HFFc6 (cell line): ENCODE data around the gene HLA-DQA2. TPM values are rescaled to one million over a fixed set of nuclear protein-coding genes. Genes with fewer than 3 reads are reported as not detected.
"Not testable (repeated sequence)": the region's sequence is repeated elsewhere in the genome, so short reads cannot be mapped to it uniquely, and the experiment has no call there.

Experiments
- DNase-seq: peaks from one replicate; pipeline ENCODE4 v3.0.0-alpha.2; 2018
- H3K27ac Mint-ChIP-seq: 2 replicates; pipeline ENCODE4 v1.8.0; 2020; ENCODE audit warnings: mild to moderate bottlenecking, mixed read lengths
- H3K27me3 Mint-ChIP-seq: 2 replicates; pipeline ENCODE4 v1.8.0; 2021; ENCODE audit warnings: mild to moderate bottlenecking, moderate library complexity, mixed read lengths; ENCODE audit not compliant: insufficient read depth
- H3K36me3 Mint-ChIP-seq: 2 replicates; pipeline ENCODE4 v1.8.0; 2021; ENCODE audit warnings: low read depth, mixed read lengths
- H3K4me1 Mint-ChIP-seq: 2 replicates; pipeline ENCODE4 v1.8.0; 2020; ENCODE audit warnings: low read depth, mixed read lengths
- H3K4me3 Mint-ChIP-seq: 2 replicates; pipeline ENCODE4 v1.8.0; 2020; ENCODE audit warnings: mild to moderate bottlenecking, moderate library complexity, mixed read lengths
- H3K9me3 Mint-ChIP-seq: 2 replicates; pipeline ENCODE4 v1.8.0; 2020; ENCODE audit warnings: mild to moderate bottlenecking, mixed read lengths
- total RNA-seq, 6 experiments: library from RNA; stranded (reverse); fragmentation: NEBNext Ultra II Directional; extraction: Animal tissue kit (Norgen Biotek cat#: 25700); gene quantifications; 2 replicates in 1 of 6; 3 replicates in 5 of 6; pipeline ENCODE4 v1.2.3, GENCODE V29; 2021
- TF ChIP-seq, protein P1 (sequence below): fragments of 200-600 bp; sonication (generic); IDR thresholded peaks from 2 replicates; pipeline ENCODE4 v1.5.0; 2021; ENCODE audit warnings: antibody characterized with exemption, mild to moderate bottlenecking

The HLA-DQA2 gene
- total RNA-seq, 6 experiments from 2014 or later: not detected

DNA sequence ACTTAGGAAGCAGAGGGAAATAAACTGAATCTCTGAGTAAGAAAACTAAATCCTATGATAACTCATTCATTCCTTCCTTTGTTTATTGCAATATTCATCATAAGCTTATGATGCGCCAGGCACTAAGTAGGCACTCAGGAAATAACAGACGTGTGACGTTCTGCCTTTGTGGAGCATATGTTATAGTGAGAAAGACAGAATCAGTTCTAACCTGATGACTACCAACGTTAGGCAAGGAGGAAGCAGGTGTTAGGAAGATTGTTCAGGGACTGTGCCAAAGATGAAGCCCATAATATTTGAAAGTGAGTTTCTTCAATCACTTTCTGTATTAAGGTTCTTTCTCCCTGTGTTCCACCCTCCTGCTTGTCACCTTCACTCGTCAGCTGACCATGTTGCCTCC, 3.6 kb downstream of the HLA-DQA2 start:
- Mint-ChIP-seq H3K27me3 (peaks cover 22% of the 10 kb centered on the region), H3K4me3 (no peak overlapping the region), H3K4me1 (no peaks in the 10 kb centered on the region), H3K36me3 (no peaks in the 10 kb centered on the region), H3K9me3 (no peaks in the 10 kb centered on the region), H3K27ac (no peak overlapping the region)
- no peak for DNase-seq
- TF ChIP-seq, protein P1, sequence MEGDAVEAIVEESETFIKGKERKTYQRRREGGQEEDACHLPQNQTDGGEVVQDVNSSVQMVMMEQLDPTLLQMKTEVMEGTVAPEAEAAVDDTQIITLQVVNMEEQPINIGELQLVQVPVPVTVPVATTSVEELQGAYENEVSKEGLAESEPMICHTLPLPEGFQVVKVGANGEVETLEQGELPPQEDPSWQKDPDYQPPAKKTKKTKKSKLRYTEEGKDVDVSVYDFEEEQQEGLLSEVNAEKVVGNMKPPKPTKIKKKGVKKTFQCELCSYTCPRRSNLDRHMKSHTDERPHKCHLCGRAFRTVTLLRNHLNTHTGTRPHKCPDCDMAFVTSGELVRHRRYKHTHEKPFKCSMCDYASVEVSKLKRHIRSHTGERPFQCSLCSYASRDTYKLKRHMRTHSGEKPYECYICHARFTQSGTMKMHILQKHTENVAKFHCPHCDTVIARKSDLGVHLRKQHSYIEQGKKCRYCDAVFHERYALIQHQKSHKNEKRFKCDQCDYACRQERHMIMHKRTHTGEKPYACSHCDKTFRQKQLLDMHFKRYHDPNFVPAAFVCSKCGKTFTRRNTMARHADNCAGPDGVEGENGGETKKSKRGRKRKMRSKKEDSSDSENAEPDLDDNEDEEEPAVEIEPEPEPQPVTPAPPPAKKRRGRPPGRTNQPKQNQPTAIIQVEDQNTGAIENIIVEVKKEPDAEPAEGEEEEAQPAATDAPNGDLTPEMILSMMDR: no peak

DNA sequence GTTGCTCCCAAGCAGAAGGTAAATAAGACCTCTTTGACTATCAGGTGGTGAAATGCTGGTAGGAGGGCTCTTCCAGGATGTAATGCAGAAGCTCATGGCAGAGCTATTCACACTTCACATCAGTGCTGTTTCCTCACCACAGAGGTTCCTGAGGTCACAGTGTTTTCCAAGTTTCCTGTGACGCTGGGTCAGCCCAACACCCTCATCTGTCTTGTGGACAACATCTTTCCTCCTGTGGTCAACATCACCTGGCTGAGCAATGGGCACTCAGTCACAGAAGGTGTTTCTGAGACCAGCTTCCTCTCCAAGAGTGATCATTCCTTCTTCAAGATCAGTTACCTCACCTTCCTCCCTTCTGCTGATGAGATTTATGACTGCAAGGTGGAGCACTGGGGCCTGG, 4.5 kb downstream of the HLA-DQA2 start:
- peaks cover 21% of the 10 kb centered on the region for H3K27me3 Mint-ChIP-seq
- not testable (repeated sequence) for H3K27ac Mint-ChIP-seq, DNase-seq, H3K9me3 Mint-ChIP-seq, H3K4me3 Mint-ChIP-seq, H3K36me3 Mint-ChIP-seq, H3K4me1 Mint-ChIP-seq

DNA sequence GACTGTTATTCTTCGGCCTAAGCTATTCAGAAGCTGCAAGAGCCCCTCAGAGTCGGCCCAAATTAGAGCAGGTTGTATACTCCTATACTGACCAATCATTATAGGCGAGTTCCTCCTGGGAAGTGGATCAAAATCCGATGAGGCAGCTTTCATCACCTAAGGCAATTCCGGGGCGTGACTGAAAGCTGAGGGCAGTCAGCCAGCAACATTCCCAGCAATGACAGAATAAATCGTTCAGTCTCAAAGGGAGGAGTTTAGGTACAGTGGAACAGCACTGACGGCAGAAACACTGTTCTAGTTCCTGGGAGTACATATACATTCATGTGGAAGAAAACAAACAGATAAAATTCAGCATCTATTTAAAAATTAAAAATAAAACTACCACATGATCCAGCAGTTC, 11.4 kb downstream of the HLA-DQA2 start:
- H3K27ac Mint-ChIP-seq: no peak overlapping the region
- TF ChIP-seq, protein P1: no peak
- peaks cover 14% of the 10 kb centered on the region for H3K27me3 Mint-ChIP-seq

DNA sequence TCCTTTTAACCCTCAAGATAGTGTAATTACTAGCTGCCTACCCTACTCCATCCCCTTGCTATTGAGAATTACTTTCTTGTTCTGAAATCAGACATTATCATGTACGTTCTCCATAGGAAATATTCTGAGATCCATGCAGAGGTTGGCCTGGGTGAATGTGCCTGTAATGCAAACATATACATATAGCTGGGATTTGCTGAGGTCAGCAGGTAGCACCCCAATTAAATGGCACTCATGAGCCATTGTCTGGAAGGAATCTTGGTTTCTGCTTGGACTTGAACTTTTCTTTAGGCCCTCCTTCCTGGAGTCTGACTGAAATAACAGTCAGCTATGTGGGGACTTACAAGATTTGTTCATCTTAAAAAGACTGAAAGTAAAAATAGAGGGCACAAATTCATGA, 18.5 kb downstream of the HLA-DQA2 start:
- Mint-ChIP-seq H3K4me1 (no peaks in the 10 kb centered on the region), H3K9me3 (no peaks in the 10 kb centered on the region), H3K4me3 (no peak overlapping the region), H3K27ac (no peak overlapping the region), H3K27me3 (peaks cover 27% of the 10 kb centered on the region), H3K36me3 (no peaks in the 10 kb centered on the region)
- no peak for DNase-seq
- TF ChIP-seq, protein P1: no peak

More for the DNA sequence above, 11.4 kb downstream of the HLA-DQA2 start:
- Mint-ChIP-seq H3K36me3 (no peaks in the 10 kb centered on the region), H3K9me3 (no peaks in the 10 kb centered on the region), H3K4me3 (no peak overlapping the region), H3K4me1 (no peaks in the 10 kb centered on the region)
- no peak for DNase-seq

DNA sequence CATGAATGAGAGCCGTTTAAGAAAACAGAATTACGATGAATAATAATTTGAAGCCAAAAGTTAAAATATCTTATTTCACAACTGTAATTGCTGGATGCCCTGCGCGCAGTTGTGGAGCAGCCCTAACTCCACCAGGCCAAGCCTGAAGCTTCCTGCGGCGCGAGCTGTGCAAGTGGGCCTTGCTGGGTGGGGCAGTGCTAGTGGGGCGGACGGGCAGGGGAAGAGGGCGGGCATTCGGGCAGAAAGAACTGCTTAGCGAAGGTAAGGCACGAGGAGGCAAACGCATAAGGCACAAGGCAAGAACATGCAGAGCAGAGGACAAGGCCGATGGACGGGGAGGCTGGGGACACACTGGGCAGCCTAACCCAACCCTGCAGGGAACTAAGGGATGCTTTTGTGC, 19.9 kb downstream of the HLA-DQA2 start:
- no peak overlapping the region for H3K27ac Mint-ChIP-seq
- no peaks in the 10 kb centered on the region for H3K4me1 Mint-ChIP-seq
- no peak for DNase-seq
- H3K9me3 Mint-ChIP-seq: no peaks in the 10 kb centered on the region
- TF ChIP-seq, protein P1: no peak
- peaks cover 26% of the 10 kb centered on the region for H3K27me3 Mint-ChIP-seq
- H3K4me3 Mint-ChIP-seq: no peak overlapping the region
- no peaks in the 10 kb centered on the region for H3K36me3 Mint-ChIP-seq

DNA sequence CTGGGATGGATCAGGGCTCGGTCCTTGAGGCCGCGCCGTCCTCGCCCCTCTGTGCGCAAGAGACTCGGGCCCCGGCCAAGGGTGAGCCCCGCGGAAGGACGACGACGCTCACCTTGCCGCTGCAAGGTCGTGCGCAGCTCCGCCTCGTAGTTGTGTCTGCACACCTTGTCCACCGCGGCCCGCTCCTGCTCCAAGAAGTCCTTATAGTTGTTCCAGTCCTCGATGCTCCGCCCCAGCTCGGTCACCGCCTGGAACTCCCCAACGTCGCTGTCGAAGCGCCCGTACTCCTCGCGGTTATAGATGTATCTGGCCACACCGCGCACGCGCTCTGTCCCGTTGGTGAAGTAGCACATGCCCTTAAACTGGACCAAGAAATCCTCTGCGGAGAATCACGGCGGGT, 20.4 kb downstream of the HLA-DQA2 start:
- DNase-seq: no peak
- no peak overlapping the region for H3K27ac Mint-ChIP-seq
- TF ChIP-seq, protein P1: no peak
- H3K9me3 Mint-ChIP-seq: no peaks in the 10 kb centered on the region
- peaks cover 22% of the 10 kb centered on the region for H3K27me3 Mint-ChIP-seq
- H3K4me1 Mint-ChIP-seq: no peaks in the 10 kb centered on the region
- H3K4me3 Mint-ChIP-seq: no peak overlapping the region
- no peaks in the 10 kb centered on the region for H3K36me3 Mint-ChIP-seq
